ENCODE measurements around the gene UNC13A.
A peak's percentile ranks its signal among the peaks of the same experiment; 100 is the strongest.

Gene UNC13A

DNA sequence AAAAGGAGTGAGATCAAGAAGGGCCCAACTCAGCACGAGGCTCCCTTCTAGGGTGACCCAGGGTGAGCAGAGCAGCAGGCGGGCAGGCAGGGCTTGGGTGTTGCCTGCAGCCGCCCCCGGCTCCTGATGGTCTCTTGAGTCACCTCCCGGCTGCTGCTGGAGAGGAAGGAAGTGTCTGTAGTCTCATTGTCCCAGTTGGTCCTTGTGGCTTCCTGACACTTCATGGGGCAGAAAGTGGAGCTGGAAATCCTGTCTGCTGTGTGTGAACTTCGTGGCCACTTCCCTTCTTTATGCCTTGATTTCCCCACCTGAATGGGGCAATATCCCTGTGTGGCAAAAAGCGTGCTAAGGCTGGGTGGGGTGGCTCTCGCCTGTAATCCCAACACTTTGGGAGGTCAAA lies 33.7 kb upstream of the UNC13A start:
- CTCF ChIA-PET: no interaction called here
- no peak for DNase-seq (ENCODE audit: extremely low spot score)
- POLR2A ChIA-PET: no interaction called here
- TF ChIP-seq SP1 (IDR thresholded peaks at IDR 0.05): no peak
- TF ChIP-seq SUZ12 (IDR thresholded peaks at IDR 0.05): no peak
- TF ChIP-seq ARNT (IDR thresholded peaks at IDR 0.05): no peak
- TF ChIP-seq FOXK2 (IDR thresholded peaks at IDR 0.05): no peak
- no peak for TF ChIP-seq NFRKB (IDR thresholded peaks at IDR 0.05)
- TF ChIP-seq BHLHE40 (IDR thresholded peaks at IDR 0.05; ENCODE audit: borderline replicate concordance): no peak

DNA sequence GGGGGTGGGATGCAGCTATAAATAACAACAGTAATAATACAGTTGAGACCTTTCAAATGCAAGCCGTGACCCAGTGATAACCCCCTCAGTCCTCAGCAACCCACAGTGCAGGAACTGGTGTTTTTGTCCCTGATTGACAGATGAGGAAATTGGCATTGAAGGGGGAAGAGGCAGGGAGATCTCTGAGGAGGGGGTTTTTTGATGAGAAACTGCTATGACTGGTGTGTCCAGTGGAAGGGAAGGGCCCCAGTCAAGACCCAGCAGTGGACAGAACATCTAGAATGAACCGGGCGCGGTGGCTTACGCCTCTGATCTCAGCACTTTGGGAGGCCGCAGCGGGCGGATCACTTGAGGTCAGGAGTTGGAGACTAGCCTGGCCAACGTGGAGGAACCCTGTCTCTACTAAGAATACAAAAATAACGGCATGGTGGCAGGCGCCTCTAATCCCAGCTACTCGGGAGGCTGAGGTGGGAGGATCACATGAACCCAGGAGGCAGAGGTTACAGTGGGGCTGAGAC lies 33.0 kb upstream of the UNC13A start:
- CTCF ChIA-PET: interaction anchor here (0.6 kb wide), 1 partner anchor 112 kb away, joined by 4 read pairs; no protein-coding TSS in a partner anchor
- POLR2A ChIA-PET: no interaction called here
- no peak for DNase-seq (ENCODE audit: extremely low spot score)
- TF ChIP-seq FOXK2 (IDR thresholded peaks at IDR 0.05) (no peak), ZNF384 (IDR thresholded peaks at IDR 0.05) (no peak), HDGF (IDR thresholded peaks at IDR 0.05; ENCODE audit: borderline replicate concordance) (no peak), BHLHE40 (IDR thresholded peaks at IDR 0.05; ENCODE audit: borderline replicate concordance) (no peak)

- CTCF ChIA-PET: interaction anchor here (0.6 kb wide), 1 partner anchor 113 kb away, joined by 4 read pairs; no protein-coding TSS in a partner anchor
- DNase-seq (ENCODE audit: extremely low spot score): no peak
- TF ChIP-seq SP1 (IDR thresholded peaks at IDR 0.05) (no peak), L3MBTL2 (conservative IDR thresholded peaks at IDR 0.05) (no peak), FOXA1 (IDR thresholded peaks at IDR 0.05) (no peak), FOXK2 (IDR thresholded peaks at IDR 0.05) (no peak), LEF1 (IDR thresholded peaks at IDR 0.05; ENCODE audit: borderline replicate concordance) (no peak), PKNOX1 (IDR thresholded peaks at IDR 0.05) (no peak), FOXM1 (IDR thresholded peaks at IDR 0.05; ENCODE audit: borderline replicate concordance) (no peak)
- POLR2A ChIA-PET: interaction anchor here (1.2 to 1.6 kb wide), 2 partner anchors 46 to 54 kb away, joined by 4 to 7 read pairs; no protein-coding TSS in a partner anchor
Observed at GRCh38 chr19:17720440-17720839, 32.3 kb upstream of the UNC13A start.

- TF ChIP-seq TARDBP (IDR thresholded peaks at IDR 0.05) (no peak), FOXM1 (IDR thresholded peaks at IDR 0.05; ENCODE audit: borderline replicate concordance) (no peak), NFRKB (IDR thresholded peaks at IDR 0.05) (no peak), HDGF (IDR thresholded peaks at IDR 0.05; ENCODE audit: borderline replicate concordance) (no peak), SP1 (IDR thresholded peaks at IDR 0.05) (no peak), BHLHE40 (IDR thresholded peaks at IDR 0.05; ENCODE audit: borderline replicate concordance) (no peak), LEF1 (IDR thresholded peaks at IDR 0.05; ENCODE audit: borderline replicate concordance) (no peak), ARNT (IDR thresholded peaks at IDR 0.05) (no peak), FOXA1 (IDR thresholded peaks at IDR 0.05) (no peak), SUZ12 (IDR thresholded peaks at IDR 0.05) (no peak), ELF4 (IDR thresholded peaks at IDR 0.05) (no peak), L3MBTL2 (conservative IDR thresholded peaks at IDR 0.05) (no peak)
- DNase-seq (ENCODE audit: extremely low spot score): no peak
- CTCF ChIA-PET: interaction anchor here (0.5 to 1.1 kb wide), 3 partner anchors 17 to 393 kb away, joined by 3 to 4 read pairs (median 3); no protein-coding TSS in a partner anchor
- POLR2A ChIA-PET: interaction anchor here (1.0 to 1.6 kb wide), 5 partner anchors 44 to 140 kb away, joined by 3 to 7 read pairs (median 4); partner anchors contain the start of gene RPL18A
Observed at GRCh38 chr19:17719730-17720400, 31.7 kb upstream of the UNC13A start.

GRCh38 chr19:17718947-17719711 lies 31.0 kb upstream of the UNC13A start, which contains the start of gene MAP1S:
Gene MAP1S, plus strand, starts transcription at chr19:17719480. Its CDS starts 23 bp downstream, at chr19:17719503.
- peak; percentile 88 for DNase-seq (ENCODE audit: extremely low spot score)
- ChIA-PET CTCF (interaction anchor here (0.5 to 1.1 kb wide), 4 partner anchors 16 to 394 kb away, joined by 3 to 6 read pairs (median 4); no protein-coding TSS in a partner anchor), POLR2A (interaction anchor here (0.6 to 1.6 kb wide), 7 partner anchors 15 to 140 kb away, joined by 3 to 7 read pairs (median 4); partner anchors contain the start of gene RPL18A)
- TF ChIP-seq FOXK2 (IDR thresholded peaks at IDR 0.05): no peak
- TF ChIP-seq L3MBTL2 (conservative IDR thresholded peaks at IDR 0.05): peak; percentile 20; the same call in 1 of the 2 replicates

DNA sequence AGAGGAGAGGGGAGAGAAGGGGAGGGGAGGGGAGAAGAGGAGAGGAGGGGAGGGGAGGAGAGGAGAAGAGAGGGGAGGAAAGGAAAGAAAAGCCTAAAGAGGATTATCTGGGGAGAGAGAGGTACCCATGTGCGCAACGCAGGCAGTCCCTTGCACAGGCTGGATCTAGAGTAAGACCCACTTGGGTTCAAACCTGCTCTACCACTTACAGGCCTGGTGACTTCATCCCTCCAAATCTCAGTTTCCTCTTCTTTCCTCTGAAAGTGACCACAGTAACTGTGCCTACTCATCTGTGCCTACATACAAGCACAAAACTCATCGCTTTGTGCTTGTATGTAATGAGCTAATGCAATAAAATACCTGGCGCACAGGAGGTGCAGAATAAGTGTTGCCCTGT lies 30.4 kb upstream of the UNC13A start:
- CTCF ChIA-PET: no interaction called here

More for the DNA sequence above, 30.4 kb upstream of the UNC13A start:
- POLR2A ChIA-PET: interaction anchor here (0.9 to 1.2 kb wide), 3 partner anchors 15 to 141 kb away, joined by 3 to 5 read pairs (median 3); partner anchors contain the start of gene RPL18A
- no peak for DNase-seq (ENCODE audit: extremely low spot score)
- TF ChIP-seq L3MBTL2 (conservative IDR thresholded peaks at IDR 0.05) (no peak), FOXK2 (IDR thresholded peaks at IDR 0.05) (no peak), HDGF (IDR thresholded peaks at IDR 0.05; ENCODE audit: borderline replicate concordance) (no peak), ZNF384 (IDR thresholded peaks at IDR 0.05) (no peak), BHLHE40 (IDR thresholded peaks at IDR 0.05; ENCODE audit: borderline replicate concordance) (no peak), FOXA1 (IDR thresholded peaks at IDR 0.05) (no peak), PKNOX1 (IDR thresholded peaks at IDR 0.05) (no peak)
